SK-N-MC (cell line): Measurements from ENCODE around the gene INPP5A.

Experiments
- DNase-seq: peaks from one replicate; pipeline ENCODE4 v3.0.0-alpha.2; 2011; ENCODE audit warnings: low read depth, low spot score
- H3K27ac ChIP-seq: fragments of 200-600 bp; sonication (generic); 2 replicates; pipeline ENCODE4 v1.5.1; 2016; ENCODE audit warnings: mixed run types
- H3K36me3 ChIP-seq: fragments of 200-600 bp; sonication (generic); 2 replicates; pipeline ENCODE4 v1.6.1; 2017; ENCODE audit warnings: antibody characterized with exemption, low read length, mixed read lengths; ENCODE audit not compliant: insufficient read depth
- H3K4me3 ChIP-seq: fragments of 200-600 bp; sonication (generic); 2 replicates; pipeline ENCODE4 v1.5.1; 2016
- H3K9ac ChIP-seq: fragments of 200-600 bp; sonication (generic); 2 replicates; pipeline ENCODE4 v1.8.0; 2017; ENCODE audit warnings: mixed run types, mixed read lengths; ENCODE audit not compliant: insufficient read length
- H3K9me3 ChIP-seq: fragments of 200-600 bp; sonication (generic); 2 replicates; pipeline ENCODE4 v1.6.1; 2017; ENCODE audit warnings: low read depth, mild to moderate bottlenecking, antibody characterized with exemption, low read length, moderate library complexity, mixed read lengths
- EZH2 ChIP-seq: fragments of 200-600 bp; sonication (generic); IDR thresholded peaks from one replicate; pipeline ENCODE4 v1.6.1; 2017; ENCODE audit warnings: antibody characterized with exemption
- FOXP2 ChIP-seq: optimal IDR thresholded peaks from 2 replicates; pipeline ENCODE3; 2011; ENCODE audit warnings: mild to moderate bottlenecking, moderate library complexity; ENCODE audit not compliant: insufficient read depth; ENCODE audit errors: extremely low read length, control extremely low read depth
- POLR2AphosphoS5 ChIP-seq: IDR thresholded peaks from 2 replicates; pipeline ENCODE4 v1.6.1; 2012; ENCODE audit warnings: mild to moderate bottlenecking, low read depth, low read length, borderline replicate concordance

Gene INPP5A

GRCh38 chr10:132612571-132613504 lies 75.3 kb downstream of the INPP5A start:
- H3K9me3 ChIP-seq, result no peaks in the 10 kb centered on the region
- H3K27ac ChIP-seq, result no peak overlapping the region

GRCh38 chr10:132613566-132614348 lies 76.2 kb downstream of the INPP5A start:
- TF ChIP-seq FOXP2 (no peak), EZH2 (no peak), POLR2AphosphoS5 (no peak)
- Histone ChIP-seq H3K9ac (no peak overlapping the region), H3K27ac (no peak overlapping the region), H3K36me3 (no peaks in the 10 kb centered on the region), H3K4me3 (no peak overlapping the region), H3K9me3 (no peaks in the 10 kb centered on the region)
- DNase-seq, result no peak

More at GRCh38 chr10:132612571-132613504, 75.3 kb downstream of the INPP5A start:
- no peak for TF ChIP-seq POLR2AphosphoS5
- TF ChIP-seq EZH2, result no peak
- no peak for TF ChIP-seq FOXP2
- H3K4me3 ChIP-seq, result no peak overlapping the region
- DNase-seq, result no peak
- H3K9ac ChIP-seq, result no peak overlapping the region
- H3K36me3 ChIP-seq, result no peaks in the 10 kb centered on the region

- DNase-seq, result no peak
- no peaks in the 10 kb centered on the region for H3K9me3 ChIP-seq
- H3K36me3 ChIP-seq, result no peaks in the 10 kb centered on the region
- no peak for TF ChIP-seq FOXP2
- TF ChIP-seq EZH2, result no peak
- no peak for TF ChIP-seq POLR2AphosphoS5
- no peak overlapping the region for H3K27ac ChIP-seq
- H3K9ac ChIP-seq, result no peak overlapping the region
- H3K4me3 ChIP-seq, result no peak overlapping the region
Observed at GRCh38 chr10:132614431-132615340, 77.1 kb downstream of the INPP5A start.

- DNase-seq, result no peak
- Histone ChIP-seq H3K36me3 (no peaks in the 10 kb centered on the region), H3K9me3 (no peaks in the 10 kb centered on the region), H3K9ac (no peak overlapping the region), H3K27ac (no peak overlapping the region), H3K4me3 (no peak overlapping the region)
- TF ChIP-seq EZH2, result no peak
- no peak for TF ChIP-seq POLR2AphosphoS5
- TF ChIP-seq FOXP2, result no peak
Observed at GRCh38 chr10:132615341-132616169, 78.0 kb downstream of the INPP5A start.

- H3K27ac ChIP-seq, result no peak overlapping the region
- no peaks in the 10 kb centered on the region for H3K9me3 ChIP-seq
- no peak for DNase-seq
- H3K9ac ChIP-seq, result no peak overlapping the region
- TF ChIP-seq EZH2 (no peak), FOXP2 (no peak), POLR2AphosphoS5 (no peak)
- no peak overlapping the region for H3K4me3 ChIP-seq
- no peaks in the 10 kb centered on the region for H3K36me3 ChIP-seq
Observed at GRCh38 chr10:132616170-132616995, 78.8 kb downstream of the INPP5A start.

GRCh38 chr10:132616996-132617736 lies 79.6 kb downstream of the INPP5A start:
- Histone ChIP-seq H3K4me3 (no peak overlapping the region), H3K9ac (no peak overlapping the region), H3K27ac (no peak overlapping the region), H3K36me3 (no peaks in the 10 kb centered on the region), H3K9me3 (no peaks in the 10 kb centered on the region)
- TF ChIP-seq FOXP2 (no peak), POLR2AphosphoS5 (no peak), EZH2 (no peak)
- DNase-seq, result no peak

GRCh38 chr10:132617737-132618052 lies 80.1 kb downstream of the INPP5A start:
- TF ChIP-seq POLR2AphosphoS5 (no peak), FOXP2 (no peak), EZH2 (no peak)
- Histone ChIP-seq H3K36me3 (no peaks in the 10 kb centered on the region), H3K9ac (no peak overlapping the region), H3K4me3 (no peak overlapping the region), H3K27ac (no peak overlapping the region), H3K9me3 (no peaks in the 10 kb centered on the region)
- DNase-seq, result no peak
